CD14-positive monocyte (primary cell): ENCODE measurements around the gene FRAS1. TPM values are rescaled to one million over a fixed set of nuclear protein-coding genes. Genes with fewer than 3 reads are reported as not detected.

Source experiments
- DNase-seq, 3 donors: peaks; one replicate each; pipeline ENCODE4 v3.0.0-alpha.2; 2011 to 2022
- H2AFZ ChIP-seq: 2 replicates; pipeline ENCODE4 v1.6.0; 2012; ENCODE audit warnings: mild to moderate bottlenecking, low read depth, low read length, inconsistent platforms; ENCODE audit not compliant: insufficient read depth, poor library complexity, severe bottlenecking
- H3K27ac ChIP-seq, 2 donors: 1 replicate in 1 of 2; 2 replicates in 1 of 2; pipeline ENCODE4 v1.5.1; 2012 to 2013; ENCODE audit warnings: low read length in 2 of 2, control low read depth in 1 of 2, inconsistent platforms in 1 of 2, low read depth in 1 of 2, mild to moderate bottlenecking in 1 of 2
- H3K27me3 ChIP-seq, 2 donors: one replicate each; pipeline versions ENCODE4 v1.6.0 to v1.6.1; 2011 to 2013; ENCODE audit warnings: low read length in 2 of 2; ENCODE audit not compliant: control insufficient read depth in 2 of 2, insufficient read depth in 2 of 2
- H3K36me3 ChIP-seq, 2 donors: replicated peaks in 1 of 2; 1 replicate in 1 of 2; 2 replicates in 1 of 2; pipeline versions ENCODE4 v1.5.1 to v1.6.1; 2012 to 2013; ENCODE audit warnings: low read length in 2 of 2, control low read depth in 1 of 2, inconsistent platforms in 1 of 2, mild to moderate bottlenecking in 1 of 2; ENCODE audit not compliant: insufficient read depth in 2 of 2, control insufficient read depth in 1 of 2
- H3K4me1 ChIP-seq, 2 donors: 1 replicate in 1 of 2; 2 replicates in 1 of 2; pipeline versions ENCODE4 v1.5.1 to v1.6.1; 2012 to 2013; ENCODE audit warnings: low read length in 2 of 2, control low read depth in 1 of 2, inconsistent platforms in 1 of 2, mild to moderate bottlenecking in 1 of 2, moderate library complexity in 1 of 2; ENCODE audit not compliant: insufficient read depth in 2 of 2, control insufficient read depth in 1 of 2
- H3K4me2 ChIP-seq: replicated peaks from 2 replicates; pipeline ENCODE3; 2012; ENCODE audit warnings: low read length, moderate library complexity, mild to moderate bottlenecking; ENCODE audit not compliant: poor library complexity, severe bottlenecking; ENCODE audit errors: extremely low read depth
- H3K4me3 ChIP-seq, 3 experiments: fragments of 200-600 bp in 1 of 3; sonication (generic) in 1 of 3; replicated peaks in 1 of 3; 1 replicate in 2 of 3; 2 replicates in 1 of 3; pipeline ENCODE4 v1.5.1; 2011 to 2013; ENCODE audit warnings: low read length in 3 of 3, mild to moderate bottlenecking in 3 of 3, control low read depth in 2 of 3, low read depth in 2 of 3, inconsistent platforms in 1 of 3, moderate library complexity in 1 of 3
- H3K79me2 ChIP-seq: 2 replicates; pipeline ENCODE4 v1.6.0; 2012; ENCODE audit warnings: mild to moderate bottlenecking, control low read depth, inconsistent platforms, low read length, moderate library complexity; ENCODE audit not compliant: insufficient read depth
- H3K9ac ChIP-seq: 2 replicates; pipeline ENCODE4 v1.6.0; 2017; ENCODE audit warnings: low read length, mild to moderate bottlenecking; ENCODE audit not compliant: insufficient read depth, poor library complexity, severe bottlenecking
- H3K9me3 ChIP-seq, 2 donors: replicated peaks in 1 of 2; 1 replicate in 1 of 2; 2 replicates in 1 of 2; pipeline versions ENCODE4 v1.5.1 to v1.6.1; 2012 to 2013; ENCODE audit warnings: low read length in 2 of 2, control low read depth in 1 of 2; ENCODE audit not compliant: control insufficient read depth in 1 of 2, insufficient read depth in 1 of 2
- H4K20me1 ChIP-seq: 2 replicates; pipeline ENCODE4 v1.6.0; 2012; ENCODE audit warnings: mild to moderate bottlenecking, low read length, control low read depth, moderate library complexity; ENCODE audit not compliant: insufficient read depth
- H3K27ac Mint-ChIP-seq, 7 donors: one replicate each; pipeline ENCODE4 v1.8.0; 2020; ENCODE audit warnings: mild to moderate bottlenecking in 7 of 7, mixed read lengths in 7 of 7, moderate library complexity in 6 of 7, inconsistent platforms in 2 of 7
- H3K27me3 Mint-ChIP-seq, 3 donors: one replicate each; pipeline ENCODE4 v1.8.0; 2021 to 2022; ENCODE audit warnings: low read depth in 3 of 3, mild to moderate bottlenecking in 3 of 3, mixed read lengths in 3 of 3, moderate library complexity in 3 of 3, inconsistent platforms in 1 of 3
- H3K36me3 Mint-ChIP-seq, 2 donors: one replicate each; pipeline ENCODE4 v1.8.0; 2020; ENCODE audit warnings: mixed read lengths in 2 of 2, inconsistent platforms in 1 of 2, mild to moderate bottlenecking in 1 of 2
- H3K4me1 Mint-ChIP-seq: one replicate; pipeline ENCODE4 v1.8.0; 2020; ENCODE audit warnings: mild to moderate bottlenecking, mixed read lengths
- H3K4me3 Mint-ChIP-seq, 2 donors: one replicate each; pipeline ENCODE4 v1.8.0; 2020; ENCODE audit warnings: mild to moderate bottlenecking in 2 of 2, mixed read lengths in 2 of 2, moderate library complexity in 1 of 2
- H3K9me3 Mint-ChIP-seq, 7 donors: one replicate each; pipeline ENCODE4 v1.8.0; 2020 to 2022; ENCODE audit warnings: mixed read lengths in 7 of 7, mild to moderate bottlenecking in 6 of 7, moderate library complexity in 6 of 7, inconsistent platforms in 2 of 7
- WGBS: methylation state at CpG from one replicate; pipeline ENCODE4 v1.1.5; 2013; ENCODE audit warnings: missing lambda C conversion rate; ENCODE audit not compliant: insufficient coverage; 5-methylcytosine and 5-hydroxymethylcytosine counted together
- intact Hi-C, 2 donors: fragments of 100-400 bp; cut with micrococcal nuclease; formaldehyde crosslinking; loops; one replicate each; pipeline versions ENCODE4 v1.15.0 to v1.15.1; 2023
- polyA plus RNA-seq, 3 donors: library from polyadenylated mRNA; depleted of rRNA in 1 of 3; unstranded in 2 of 3; stranded (reverse) in 1 of 3; fragments of 300-500 nt in 2 of 3; fragments of >200 nt in 1 of 3; fragmentation: Illumina TruSeq in 2 of 3; gene quantifications; 1 replicate in 2 of 3; 2 replicates in 1 of 3; pipeline ENCODE4 v1.2.3, GENCODE V29; 2012 to 2021
- TF ChIP-seq, protein P1 (sequence below): fragments of 200-600 bp; IDR thresholded peaks from one replicate; pipeline ENCODE4 v1.8.0; 2022; ENCODE audit warnings: antibody characterized with exemption, mild to moderate bottlenecking

Gene FRAS1
- polyA plus RNA-seq, 3 donors: not detected

GRCh38 chr4:78227411-78228057, 170.4 kb downstream of the FRAS1 start:
- Mint-ChIP-seq H3K27me3 (peaks cover 0 to 1% (median 1%) of the 10 kb centered on the region in 3 donors), H3K4me1 (no peaks in the 10 kb centered on the region), H3K9me3 (peaks cover 0 to 6% (median 4%) of the 10 kb centered on the region in 7 donors), H3K27ac (no peak overlapping the region), H3K4me3 (no peak overlapping the region), H3K36me3 (no peaks in the 10 kb centered on the region)
- Histone ChIP-seq H3K4me3 (no peak overlapping the region), H4K20me1 (no peaks in the 10 kb centered on the region), H3K9me3 (no peaks in the 10 kb centered on the region), H3K4me2 (no peak overlapping the region), H3K27ac (no peak overlapping the region), H2AFZ (no peak overlapping the region), H3K79me2 (no peaks in the 10 kb centered on the region), H3K9ac (no peak overlapping the region), H3K27me3 (no peaks in the 10 kb centered on the region), H3K4me1 (no peaks in the 10 kb centered on the region), H3K36me3 (no peaks in the 10 kb centered on the region)
- no peak for DNase-seq
- TF ChIP-seq, protein P1, sequence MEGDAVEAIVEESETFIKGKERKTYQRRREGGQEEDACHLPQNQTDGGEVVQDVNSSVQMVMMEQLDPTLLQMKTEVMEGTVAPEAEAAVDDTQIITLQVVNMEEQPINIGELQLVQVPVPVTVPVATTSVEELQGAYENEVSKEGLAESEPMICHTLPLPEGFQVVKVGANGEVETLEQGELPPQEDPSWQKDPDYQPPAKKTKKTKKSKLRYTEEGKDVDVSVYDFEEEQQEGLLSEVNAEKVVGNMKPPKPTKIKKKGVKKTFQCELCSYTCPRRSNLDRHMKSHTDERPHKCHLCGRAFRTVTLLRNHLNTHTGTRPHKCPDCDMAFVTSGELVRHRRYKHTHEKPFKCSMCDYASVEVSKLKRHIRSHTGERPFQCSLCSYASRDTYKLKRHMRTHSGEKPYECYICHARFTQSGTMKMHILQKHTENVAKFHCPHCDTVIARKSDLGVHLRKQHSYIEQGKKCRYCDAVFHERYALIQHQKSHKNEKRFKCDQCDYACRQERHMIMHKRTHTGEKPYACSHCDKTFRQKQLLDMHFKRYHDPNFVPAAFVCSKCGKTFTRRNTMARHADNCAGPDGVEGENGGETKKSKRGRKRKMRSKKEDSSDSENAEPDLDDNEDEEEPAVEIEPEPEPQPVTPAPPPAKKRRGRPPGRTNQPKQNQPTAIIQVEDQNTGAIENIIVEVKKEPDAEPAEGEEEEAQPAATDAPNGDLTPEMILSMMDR: no peak
- intact Hi-C loops: no loop called here
- WGBS: no CpG with 5 or more reads among the region's 1 CpG

DNA sequence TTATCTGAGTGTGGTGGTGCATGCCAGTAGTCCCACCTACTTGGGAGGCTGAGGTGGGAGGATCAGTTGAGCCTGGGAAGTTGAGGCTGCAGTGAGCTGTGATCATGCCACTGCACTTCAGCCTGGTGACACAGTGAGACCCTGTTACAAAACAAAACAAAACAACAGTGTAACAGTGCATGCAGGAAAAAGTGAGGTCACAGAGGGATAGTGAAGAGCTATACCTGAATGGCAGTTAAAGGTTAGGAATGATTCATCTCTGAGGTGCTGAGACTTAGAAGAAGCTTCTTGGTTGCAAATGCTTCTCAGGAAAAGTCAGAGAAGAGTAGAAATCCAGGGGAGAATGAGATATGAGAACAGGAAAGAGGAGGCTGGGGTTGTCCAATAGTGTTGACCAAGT, 178.7 kb downstream of the FRAS1 start:
- Mint-ChIP-seq H3K36me3 (no peaks in the 10 kb centered on the region), H3K9me3 (peaks cover 0 to 7% (median 2%) of the 10 kb centered on the region in 7 donors), H3K4me1 (no peaks in the 10 kb centered on the region), H3K4me3 (no peak overlapping the region), H3K27me3 (no peaks in the 10 kb centered on the region), H3K27ac (no peak overlapping the region)
- Histone ChIP-seq H4K20me1 (no peaks in the 10 kb centered on the region), H3K4me2 (no peak overlapping the region), H3K79me2 (no peaks in the 10 kb centered on the region), H3K9ac (no peak overlapping the region), H3K9me3 (no peaks in the 10 kb centered on the region), H2AFZ (no peak overlapping the region), H3K27ac (no peak overlapping the region), H3K4me1 (no peaks in the 10 kb centered on the region), H3K36me3 (no peaks in the 10 kb centered on the region), H3K27me3 (no peaks in the 10 kb centered on the region), H3K4me3 (no peak overlapping the region)
- TF ChIP-seq, protein P1: no peak
- intact Hi-C loops: no loop called here
- DNase-seq: no peak
